Gastroesophageal sphincter (tissue), 4 donors: ENCODE results near the gene NOC2L. TPM values are rescaled to one million over a fixed set of nuclear protein-coding genes. Genes with fewer than 3 reads are reported as not detected.

Experiments
- ATAC-seq: fragments of 150-250 bp; one replicate; pipeline ENCODE4 v1.9.1; 2016; ENCODE audit warnings: mild to moderate bottlenecking, moderate library complexity
- H3K27ac ChIP-seq, 4 donors: fragments of 200-600 bp; sonication (generic) in 3 of 4; 1 replicate in 3 of 4; 2 replicates in 1 of 4; pipeline ENCODE4 v1.5.1; 2016 to 2019
- H3K27me3 ChIP-seq: fragments of 200-600 bp; sonication (generic); one replicate; pipeline ENCODE4 v1.5.1; 2019
- H3K36me3 ChIP-seq, 2 donors: fragments of 200-600 bp; sonication (generic); one replicate each; pipeline ENCODE4 v1.5.1; 2019; ENCODE audit warnings: control low read depth in 1 of 2
- H3K4me1 ChIP-seq, 3 donors: fragments of 200-600 bp; sonication (generic); 1 replicate in 2 of 3; 2 replicates in 1 of 3; pipeline ENCODE4 v1.5.1; 2016 to 2019; ENCODE audit warnings: control low read depth in 2 of 3
- H3K4me3 ChIP-seq, 2 donors: fragments of 200-600 bp; sonication (generic); one replicate each; pipeline ENCODE4 v1.5.1; 2019; ENCODE audit warnings: mild to moderate bottlenecking in 1 of 2, moderate library complexity in 1 of 2
- H3K9me3 ChIP-seq, 3 donors: fragments of 200-600 bp; sonication (generic); one replicate each; pipeline ENCODE4 v1.5.1; 2017 to 2019; ENCODE audit warnings: control low read depth in 2 of 3
- CTCF ChIP-seq, 4 experiments: fragments of 200-600 bp in 2 of 4; fragments of 450-650 bp in 2 of 4; sonication (generic) in 1 of 4; IDR thresholded peaks; one replicate each; pipeline ENCODE4 v1.5.1; 2017 to 2019; ENCODE audit warnings: antibody characterized with exemption in 4 of 4, mild to moderate bottlenecking in 2 of 4, moderate library complexity in 2 of 4
- EP300 ChIP-seq: sonication (generic); formaldehyde crosslinking; IDR thresholded peaks from one replicate; pipeline ENCODE4 v1.6.1; 2017; ENCODE audit warnings: antibody characterized with exemption, mild to moderate bottlenecking
- POLR2A ChIP-seq, 2 donors: fragments of 450-650 bp; IDR thresholded peaks; one replicate each; pipeline ENCODE4 v1.6.1; 2017; ENCODE audit warnings: antibody characterized with exemption in 2 of 2, mild to moderate bottlenecking in 2 of 2, moderate library complexity in 1 of 2
- POLR2AphosphoS5 ChIP-seq: sonication (generic); formaldehyde crosslinking; IDR thresholded peaks from one replicate; pipeline ENCODE4 v1.6.1; 2017; ENCODE audit warnings: antibody characterized with exemption
- WGBS, 2 donors: methylation state at CpG; one replicate each; pipeline ENCODE4 v1.1.5; 2018; ENCODE audit warnings: low coverage in 1 of 2; 5-methylcytosine and 5-hydroxymethylcytosine counted together
- total RNA-seq, 4 donors: library from RNA; depleted of rRNA; stranded (reverse); fragments of >200 nt; gene quantifications; one replicate each; pipeline ENCODE4 v1.1.0, GENCODE V29; 2016

NOC2L gene
- total RNA-seq, 4 donors from 2014 or later = 36.3 to 54.1 (median 45.2) TPM

DNA sequence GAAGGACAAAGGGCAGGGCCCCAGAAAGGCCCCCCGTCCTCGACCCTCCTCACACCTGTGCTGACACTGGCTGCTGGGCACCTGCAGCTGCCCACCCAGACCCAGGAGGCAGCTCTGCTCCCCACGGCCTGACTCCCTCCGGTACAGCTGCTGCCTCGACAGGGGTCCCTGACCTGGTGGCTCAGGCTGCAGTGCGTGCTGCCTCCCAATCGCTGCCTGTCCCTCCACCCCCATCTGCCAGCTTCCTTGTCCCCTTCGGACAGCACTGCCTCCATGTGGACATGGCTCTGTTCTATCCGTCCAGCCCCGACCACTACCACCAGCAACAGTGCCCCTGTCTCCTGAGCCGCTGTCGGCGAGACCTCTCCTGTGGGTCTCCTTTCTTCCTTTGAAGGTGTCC, 4.1 kb downstream of the NOC2L start:
- no peaks in the 10 kb centered on the region for H3K27me3 ChIP-seq
- TF ChIP-seq POLR2AphosphoS5 (no peak), POLR2A (IDR thresholded peaks at IDR 0.05) (no peak), CTCF (IDR thresholded peaks at IDR 0.05) (no peak), EP300 (no peak)
- no peak for ATAC-seq
- H3K27ac ChIP-seq = no peak overlapping the region
- 75 to 80% methylated on average over 1 to 12 of the region's 13 CpGs for WGBS, 2 donors
- no peak overlapping the region for H3K4me3 ChIP-seq
- H3K36me3 ChIP-seq = peaks cover 0 to 72% of the 10 kb centered on the region in 2 donors
- H3K4me1 ChIP-seq = peaks cover 0 to 28% (median 17%) of the 10 kb centered on the region in 3 donors
- H3K9me3 ChIP-seq = no peaks in the 10 kb centered on the region

- peaks cover 0 to 84% of the 10 kb centered on the region in 2 donors for H3K36me3 ChIP-seq
- 40% methylated on average over 1 of the region's 32 CpGs; no CpG with 5 or more reads in 1 of the 2 donors for WGBS, 2 donors
- no peak for ATAC-seq
- no peak overlapping the region for H3K4me3 ChIP-seq
- peaks cover 0 to 20% (median 13%) of the 10 kb centered on the region in 3 donors for H3K4me1 ChIP-seq
- no peaks in the 10 kb centered on the region for H3K9me3 ChIP-seq
- TF ChIP-seq EP300 (no peak), POLR2AphosphoS5 (no peak), CTCF (IDR thresholded peaks at IDR 0.05) (no peak), POLR2A (IDR thresholded peaks at IDR 0.05) (no peak)
- no peak overlapping the region for H3K27ac ChIP-seq
- H3K27me3 ChIP-seq = no peaks in the 10 kb centered on the region
Measured at GRCh38 chr1:953524-954320, 5.3 kb downstream of the NOC2L start.

DNA sequence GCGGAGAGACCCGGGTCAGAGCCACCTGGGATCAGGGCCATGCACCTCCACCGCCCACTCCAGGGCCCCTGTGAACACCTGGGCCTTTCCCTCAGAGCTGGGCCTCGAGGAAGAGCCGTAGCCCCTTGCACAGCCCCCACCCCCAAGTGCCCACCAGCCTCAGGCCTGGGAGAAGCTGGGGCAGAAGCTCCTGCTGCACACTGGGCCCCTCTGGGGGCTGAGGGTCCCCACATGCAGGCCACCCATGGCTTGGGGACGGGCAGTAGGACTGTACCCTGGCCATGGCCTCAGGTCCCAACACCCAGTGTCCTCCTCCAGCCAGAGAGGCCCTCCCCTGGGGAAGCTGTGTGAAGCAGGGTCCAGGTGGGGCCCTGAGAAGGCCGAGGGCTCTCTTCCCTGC, 6.5 kb downstream of the NOC2L start:
- Histone ChIP-seq H3K9me3 (no peaks in the 10 kb centered on the region), H3K4me3 (no peak overlapping the region), H3K4me1 (peaks cover 0 to 9% (median 2%) of the 10 kb centered on the region in 3 donors), H3K27me3 (no peaks in the 10 kb centered on the region), H3K36me3 (peaks cover 0 to 95% of the 10 kb centered on the region in 2 donors), H3K27ac (no peak overlapping the region)
- TF ChIP-seq CTCF (IDR thresholded peaks at IDR 0.05) (no peak), POLR2AphosphoS5 (no peak), EP300 (no peak), POLR2A (IDR thresholded peaks at IDR 0.05) (no peak)
- WGBS, 2 donors = no CpG with 5 or more reads among the region's 7 CpGs
- no peak for ATAC-seq

DNA sequence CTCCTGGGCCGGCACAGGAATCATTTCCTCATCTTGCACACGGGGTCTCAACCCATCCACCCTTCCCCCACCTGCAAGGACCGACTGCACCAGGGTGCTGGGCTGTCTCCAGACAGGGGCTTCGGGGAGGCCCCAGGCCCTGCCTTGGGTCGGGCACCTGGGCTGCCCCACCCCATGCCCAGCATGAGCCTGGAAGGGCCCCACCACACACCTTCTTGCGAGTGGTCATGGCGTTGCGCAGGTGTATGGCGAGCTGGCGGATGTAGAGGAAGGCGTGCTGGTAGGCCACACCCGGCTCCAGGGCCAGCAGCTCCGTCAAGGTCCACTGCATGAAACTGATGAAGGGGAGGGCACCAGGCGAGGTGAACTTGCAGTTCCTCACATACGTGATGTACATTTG, 6.9 kb downstream of the NOC2L start:
- Histone ChIP-seq H3K9me3 (no peaks in the 10 kb centered on the region), H3K4me1 (peaks cover 0 to 5% (median 0%) of the 10 kb centered on the region in 3 donors), H3K36me3 (peaks cover 0 to 99% of the 10 kb centered on the region in 2 donors), H3K27ac (no peak overlapping the region), H3K27me3 (no peaks in the 10 kb centered on the region), H3K4me3 (no peak overlapping the region)
- ATAC-seq = no peak
- no peak for TF ChIP-seq CTCF (IDR thresholded peaks at IDR 0.05)
- no peak for TF ChIP-seq POLR2AphosphoS5
- no CpG with 5 or more reads among the region's 15 CpGs for WGBS, 2 donors

GRCh38 chr1:951364-951763, 7.7 kb downstream of the NOC2L start:
- Histone ChIP-seq H3K27me3 (no peaks in the 10 kb centered on the region), H3K4me1 (no peaks in the 10 kb centered on the region), H3K9me3 (no peaks in the 10 kb centered on the region), H3K4me3 (no peak overlapping the region), H3K27ac (no peak overlapping the region), H3K36me3 (peaks cover 0 to 100% of the 10 kb centered on the region in 2 donors)
- ATAC-seq = no peak
- TF ChIP-seq POLR2A (IDR thresholded peaks at IDR 0.05) = no peak
- no peak for TF ChIP-seq POLR2AphosphoS5
- no peak for TF ChIP-seq CTCF (IDR thresholded peaks at IDR 0.05)
- no peak for TF ChIP-seq EP300
- 20 to 57% methylated on average over 1 to 2 of the region's 6 CpGs for WGBS, 2 donors
